HepG2 (cell line): ENCODE data around the gene MPHOSPH8. TPM values are rescaled to one million over a fixed set of nuclear protein-coding genes. Genes with fewer than 3 reads are reported as not detected.

ENCODE experiments used
- ATAC-seq: fragments of 200-7000 bp; cut with Tn5 transposase; 3 replicates; pipeline ENCODE4 v1.9.1; 2020; ENCODE audit warnings: mild to moderate bottlenecking, moderate library complexity
- Bru-seq: library from RNA; stranded (reverse); fragments of 400-500 nt; gene quantifications from one replicate; lab custom pipeline; 2021; lab: Mats Ljungman, UMichigan
- BruChase-seq, 2 experiments: library from RNA; stranded (reverse); fragments of 400-500 nt; gene quantifications; one replicate each; lab custom pipeline; 2021; lab: Mats Ljungman, UMichigan
- BruUV-seq: library from RNA; stranded (reverse); fragments of 400-500 nt; replicated peaks from 2 replicates; lab custom pipeline; 2021; lab: Mats Ljungman, UMichigan
- CTCF ChIA-PET: fragments of 300-600 bp; formaldehyde crosslinking; extraction: SDS; loops from one replicate; lab custom pipeline; 2021; ENCODE audit warnings: low total read pairs, inconsistent platforms, low intra/inter-chr PET ratio; lab: Yijun Ruan, JAX
- POLR2A ChIA-PET: fragments of 350-600 bp; sonication (Branson Sonifier 250); formaldehyde crosslinking; loops from one replicate; lab custom pipeline; 2020; ENCODE audit warnings: antibody characterized with exemption, inconsistent platforms; lab: Yijun Ruan, JAX
- DNase-seq: peaks from one replicate; pipeline ENCODE4 v3.0.0-alpha.2; 2015; ENCODE audit warnings: low spot score
- FAIRE-seq: peaks from 3 replicates; lab custom pipeline; 2011; peaks lifted over from hg19 to GRCh38; lab: Jason Lieb, UNC
- H2AFZ ChIP-seq: one replicate; pipeline ENCODE4 v1.6.1; 2011; ENCODE audit warnings: low read length, inconsistent platforms
- H3K27ac ChIP-seq: fragments of 300-600 bp; 3 replicates; pipeline ENCODE4 v1.8.0; 2011; ENCODE audit warnings: mixed run types, mild to moderate bottlenecking, mixed read lengths, low read length, inconsistent platforms; ENCODE audit not compliant: insufficient read depth; ENCODE audit errors: extremely low read length
- H3K27me3 ChIP-seq, 2 experiments: fragments of 200-600 bp in 1 of 2; 2 replicates in 1 of 2; 3 replicates in 1 of 2; pipeline versions ENCODE4 v1.6.0 to v1.8.0; 2011; ENCODE audit warnings: low read length in 2 of 2, mild to moderate bottlenecking in 2 of 2, moderate library complexity in 2 of 2, inconsistent platforms in 1 of 2; ENCODE audit not compliant: insufficient read depth in 2 of 2, control insufficient read depth in 1 of 2
- H3K36me3 ChIP-seq, 2 experiments: fragments of 200-600 bp in 1 of 2; replicated peaks in 1 of 2; 2 replicates in 1 of 2; 3 replicates in 1 of 2; pipeline versions ENCODE4 v1.5.1 to v1.8.0; 2011; ENCODE audit warnings: low read length in 2 of 2, inconsistent platforms in 1 of 2; ENCODE audit not compliant: insufficient read depth in 2 of 2, control insufficient read depth in 1 of 2
- H3K4me1 ChIP-seq: 2 replicates; pipeline ENCODE4 v1.5.1; 2012; ENCODE audit warnings: low read length, inconsistent platforms; ENCODE audit not compliant: insufficient read depth
- H3K4me2 ChIP-seq: 2 replicates; pipeline ENCODE4 v1.6.0; 2011; ENCODE audit warnings: low read depth, low read length, inconsistent platforms
- H3K4me3 ChIP-seq, 3 experiments: fragments of 200-600 bp in 1 of 3; sonication (generic), shearing (Covaris generic) in 1 of 3; replicated peaks in 1 of 3; 2 replicates each; pipeline ENCODE4 v1.5.1; 2011 to 2016; ENCODE audit warnings: low read length in 3 of 3, inconsistent platforms in 2 of 3, low read depth in 2 of 3, mild to moderate bottlenecking in 2 of 3, control low read depth in 1 of 3, mixed read lengths in 1 of 3; ENCODE audit not compliant: insufficient read depth in 1 of 3
- H3K79me2 ChIP-seq: one replicate; pipeline ENCODE4 v1.6.1; 2011; ENCODE audit warnings: low read length, inconsistent platforms; ENCODE audit not compliant: insufficient read depth
- H3K9ac ChIP-seq: 2 replicates; pipeline ENCODE4 v1.6.0; 2011; ENCODE audit warnings: mild to moderate bottlenecking, low read depth, low read length, inconsistent platforms; ENCODE audit not compliant: insufficient read depth
- H3K9me3 ChIP-seq: 2 replicates; pipeline ENCODE4 v1.5.1; 2012; ENCODE audit warnings: mild to moderate bottlenecking, low read length
- H4K20me1 ChIP-seq: 2 replicates; pipeline ENCODE4 v1.6.0; 2011; ENCODE audit warnings: inconsistent platforms, mild to moderate bottlenecking, low read length, moderate library complexity; ENCODE audit not compliant: insufficient read depth
- FLYWCH1 ChIP-seq: sonication (generic); formaldehyde crosslinking; IDR thresholded peaks from 2 replicates; pipeline ENCODE4 v1.8.1; 2023; ENCODE audit warnings: mild to moderate bottlenecking, missing genetic modification reagents
- FOXK1 ChIP-seq: sonication (generic); formaldehyde crosslinking; IDR thresholded peaks from 2 replicates; pipeline ENCODE4 v1.4.0; 2020; ENCODE audit warnings: low read depth, missing genetic modification reagents, borderline replicate concordance
- HOXA5 ChIP-seq: sonication (generic); formaldehyde crosslinking; IDR thresholded peaks from 2 replicates; pipeline ENCODE4 v1.4.0; 2020; ENCODE audit warnings: missing genetic modification reagents
- HOXA9 ChIP-seq: sonication (generic); formaldehyde crosslinking; IDR thresholded peaks from 2 replicates; pipeline ENCODE4 v1.8.1; 2022; ENCODE audit warnings: missing genetic modification reagents, mild to moderate bottlenecking, moderate library complexity, borderline replicate concordance
- MED8 ChIP-seq: sonication (generic); formaldehyde crosslinking; IDR thresholded peaks from 2 replicates; pipeline ENCODE4 v1.8.1; 2023; ENCODE audit warnings: mild to moderate bottlenecking, missing genetic modification reagents; ENCODE audit not compliant: insufficient replicate concordance
- MXI1 ChIP-seq: IDR thresholded peaks from 3 replicates; pipeline ENCODE4 v1.6.1; 2012; ENCODE audit warnings: low read depth, low read length, inconsistent platforms, borderline replicate concordance
- NR2C2 ChIP-seq: sonication (generic); formaldehyde crosslinking; IDR thresholded peaks from 2 replicates; pipeline ENCODE4 v1.4.0; 2020; ENCODE audit warnings: missing genetic modification reagents, mild to moderate bottlenecking, moderate library complexity, borderline replicate concordance
- NR3C1 ChIP-seq: sonication (generic); formaldehyde crosslinking; IDR thresholded peaks from 2 replicates; pipeline ENCODE4 v1.4.0; 2020; ENCODE audit warnings: missing genetic modification reagents
- POLR2G ChIP-seq: fragments of 200-400 bp; formaldehyde crosslinking; IDR thresholded peaks from 2 replicates; pipeline ENCODE4 v1.6.1; 2018; ENCODE audit warnings: mild to moderate bottlenecking, low read depth, low read length, moderate library complexity
- THAP11 ChIP-seq: IDR thresholded peaks from 2 replicates; pipeline ENCODE4 v1.6.1; 2016; ENCODE audit warnings: missing biosample characterization, missing genetic modification reagents
- ZBTB42 ChIP-seq: sonication (generic); formaldehyde crosslinking; IDR thresholded peaks from 2 replicates; pipeline ENCODE4 v1.5.0; 2020; ENCODE audit warnings: mild to moderate bottlenecking, missing genetic modification reagents
- ZNF790 ChIP-seq: sonication (generic); formaldehyde crosslinking; IDR thresholded peaks from 2 replicates; pipeline ENCODE4 v1.8.0; 2022; ENCODE audit warnings: missing genetic modification reagents, mild to moderate bottlenecking, borderline replicate concordance
- ZZZ3 ChIP-seq: sonication (generic); formaldehyde crosslinking; IDR thresholded peaks from 2 replicates; pipeline ENCODE4 v1.4.0; 2020; ENCODE audit warnings: missing genetic modification reagents, mild to moderate bottlenecking, borderline replicate concordance
- WGBS: methylation state at CpG from one replicate; pipeline ENCODE4 v1.1.6; 2017; ENCODE audit warnings: low lambda C conversion rate; 5-methylcytosine and 5-hydroxymethylcytosine counted together
- in situ Hi-C: cut with HindIII; loops from 2 replicates; pipeline ENCODE4 v1.10.0; 2017; ENCODE audit warnings: low pct_unique_long_range_greater_than_20kb; ENCODE audit not compliant: extremely low pct_ligation_motif_present
- intact Hi-C: fragments of 100-400 bp; cut with micrococcal nuclease; formaldehyde crosslinking; loops from one replicate; pipeline ENCODE4 v1.10.0; 2022; ENCODE audit not compliant: unreplicated experiment
- long read RNA-seq, 2 experiments: library from RNA in 1 of 2; library from polyadenylated mRNA in 1 of 2; stranded (forward) in 1 of 2; unstranded in 1 of 2; transcript quantifications; one replicate each; pipeline ENCODE4 v2.0.0, GENCODE V29; 2019 to 2022
- polyA minus RNA-seq, 3 experiments: library from RNA; depleted of rRNA, polyadenylated mRNA; stranded (reverse); fragments of >200 nt; gene quantifications; 2 replicates each; pipeline ENCODE4 v1.2.3, GENCODE V29; 2011; ENCODE audit warnings: low replicate concordance in 1 of 3
- polyA plus RNA-seq, 8 experiments: library from polyadenylated mRNA; depleted of rRNA in 3 of 8; stranded (reverse) in 7 of 8; unstranded in 1 of 8; fragments of >200 nt; fragmentation: Illumina TruSeq in 4 of 8; extraction: Trizol in 4 of 8; gene quantifications; 2 replicates each; pipeline versions ENCODE4 v1.2.1 to v1.2.3, GENCODE V29; 2011 to 2016; ENCODE audit warnings: low read depth in 4 of 8, missing spikeins in 1 of 8, mixed read lengths in 1 of 8; ENCODE audit not compliant: insufficient read depth in 1 of 8
- total RNA-seq, 5 experiments: library from RNA; depleted of rRNA; stranded (reverse); fragments of >200 nt; fragmentation: Illumina TruSeq; extraction: Trizol; gene quantifications; 2 replicates each; pipeline ENCODE4 v1.2.3, GENCODE V29; 2016; ENCODE audit warnings: low read depth in 1 of 5
- TF ChIP-seq, protein P1 (sequence below): IDR thresholded peaks from 2 replicates; pipeline ENCODE4 v1.6.1; 2016; ENCODE audit warnings: mild to moderate bottlenecking, missing biosample characterization, missing genetic modification reagents

Gene MPHOSPH8, protein sequence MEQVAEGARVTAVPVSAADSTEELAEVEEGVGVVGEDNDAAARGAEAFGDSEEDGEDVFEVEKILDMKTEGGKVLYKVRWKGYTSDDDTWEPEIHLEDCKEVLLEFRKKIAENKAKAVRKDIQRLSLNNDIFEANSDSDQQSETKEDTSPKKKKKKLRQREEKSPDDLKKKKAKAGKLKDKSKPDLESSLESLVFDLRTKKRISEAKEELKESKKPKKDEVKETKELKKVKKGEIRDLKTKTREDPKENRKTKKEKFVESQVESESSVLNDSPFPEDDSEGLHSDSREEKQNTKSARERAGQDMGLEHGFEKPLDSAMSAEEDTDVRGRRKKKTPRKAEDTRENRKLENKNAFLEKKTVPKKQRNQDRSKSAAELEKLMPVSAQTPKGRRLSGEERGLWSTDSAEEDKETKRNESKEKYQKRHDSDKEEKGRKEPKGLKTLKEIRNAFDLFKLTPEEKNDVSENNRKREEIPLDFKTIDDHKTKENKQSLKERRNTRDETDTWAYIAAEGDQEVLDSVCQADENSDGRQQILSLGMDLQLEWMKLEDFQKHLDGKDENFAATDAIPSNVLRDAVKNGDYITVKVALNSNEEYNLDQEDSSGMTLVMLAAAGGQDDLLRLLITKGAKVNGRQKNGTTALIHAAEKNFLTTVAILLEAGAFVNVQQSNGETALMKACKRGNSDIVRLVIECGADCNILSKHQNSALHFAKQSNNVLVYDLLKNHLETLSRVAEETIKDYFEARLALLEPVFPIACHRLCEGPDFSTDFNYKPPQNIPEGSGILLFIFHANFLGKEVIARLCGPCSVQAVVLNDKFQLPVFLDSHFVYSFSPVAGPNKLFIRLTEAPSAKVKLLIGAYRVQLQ
- total RNA-seq (2016; rRNA removed; fragmentation: Illumina TruSeq; extraction: Trizol) = 20.9 and 27.6 TPM in 2 replicates
- total RNA-seq (2016; cell fraction: cytosol; rRNA removed; fragmentation: Illumina TruSeq; extraction: Trizol; ENCODE audit: low read depth) = 5.8 and 6.9 TPM in 2 replicates
- 20.3 and 27.2 TPM in 2 replicates for total RNA-seq (2016; cell fraction: insoluble cytoplasmic fraction; rRNA removed; fragmentation: Illumina TruSeq; extraction: Trizol)
- 9.7 and 10.4 TPM in 2 replicates for total RNA-seq (2016; cell fraction: membrane; rRNA removed; fragmentation: Illumina TruSeq; extraction: Trizol)
- 18.4 and 21.3 TPM in 2 replicates for total RNA-seq (2016; cell fraction: nucleus; rRNA removed; fragmentation: Illumina TruSeq; extraction: Trizol)
- polyA plus RNA-seq (2011; rRNA removed) = 17.3 and 17.8 TPM in 2 replicates
- polyA plus RNA-seq (2011; cell fraction: cytosol; rRNA removed) = 6.9 and 9.8 TPM in 2 replicates
- 25.9 and 34.4 TPM in 2 replicates for polyA plus RNA-seq (2011; cell fraction: nucleus; rRNA removed)
- 26.5 and 26.8 TPM in 2 replicates for polyA plus RNA-seq (2012)
- polyA plus RNA-seq (2016; cell fraction: cytosol; fragmentation: Illumina TruSeq; extraction: Trizol; ENCODE audit: low read depth) = 1.7 and 2.0 TPM in 2 replicates
- polyA plus RNA-seq (2016; cell fraction: insoluble cytoplasmic fraction; fragmentation: Illumina TruSeq; extraction: Trizol; ENCODE audit: low read depth) = 26.1 and 27.7 TPM in 2 replicates
- polyA plus RNA-seq (2016; cell fraction: membrane; fragmentation: Illumina TruSeq; extraction: Trizol; ENCODE audit: low read depth) = 3.9 and 4.4 TPM in 2 replicates
- polyA plus RNA-seq (2016; cell fraction: nucleus; fragmentation: Illumina TruSeq; extraction: Trizol; ENCODE audit: insufficient read depth, low read depth) = 40.7 and 42.0 TPM in 2 replicates
- 3.8 and 8.2 TPM in 2 replicates for polyA minus RNA-seq (2011; rRNA and poly(A)+ RNA removed; ENCODE audit: low replicate concordance)
- polyA minus RNA-seq (2011; cell fraction: cytosol; rRNA and poly(A)+ RNA removed) = 4.9 and 8.0 TPM in 2 replicates
- 19.4 and 29.7 TPM in 2 replicates for polyA minus RNA-seq (2011; cell fraction: nucleus; rRNA and poly(A)+ RNA removed)
- Bru-seq, nascent RNA = percentile 77 among the genes with signal in this experiment
- percentile 84 among the genes with signal in this experiment for BruChase-seq, experiment 1, labeled RNA remaining after a 6-hour chase
- percentile 79 among the genes with signal in this experiment for BruChase-seq, experiment 2, labeled RNA remaining after a 2-hour chase
- long read RNA-seq, experiment 1, partial matches to known transcripts = 17 of 37 reads
- long read RNA-seq, experiment 1, other reads (novel, unspliced or antisense) = 20 of 37 reads
- long read RNA-seq, experiment 2, partial matches to known transcripts = 12 of 31 reads
- long read RNA-seq, experiment 2, other reads (novel, unspliced or antisense) = 19 of 31 reads

DNA sequence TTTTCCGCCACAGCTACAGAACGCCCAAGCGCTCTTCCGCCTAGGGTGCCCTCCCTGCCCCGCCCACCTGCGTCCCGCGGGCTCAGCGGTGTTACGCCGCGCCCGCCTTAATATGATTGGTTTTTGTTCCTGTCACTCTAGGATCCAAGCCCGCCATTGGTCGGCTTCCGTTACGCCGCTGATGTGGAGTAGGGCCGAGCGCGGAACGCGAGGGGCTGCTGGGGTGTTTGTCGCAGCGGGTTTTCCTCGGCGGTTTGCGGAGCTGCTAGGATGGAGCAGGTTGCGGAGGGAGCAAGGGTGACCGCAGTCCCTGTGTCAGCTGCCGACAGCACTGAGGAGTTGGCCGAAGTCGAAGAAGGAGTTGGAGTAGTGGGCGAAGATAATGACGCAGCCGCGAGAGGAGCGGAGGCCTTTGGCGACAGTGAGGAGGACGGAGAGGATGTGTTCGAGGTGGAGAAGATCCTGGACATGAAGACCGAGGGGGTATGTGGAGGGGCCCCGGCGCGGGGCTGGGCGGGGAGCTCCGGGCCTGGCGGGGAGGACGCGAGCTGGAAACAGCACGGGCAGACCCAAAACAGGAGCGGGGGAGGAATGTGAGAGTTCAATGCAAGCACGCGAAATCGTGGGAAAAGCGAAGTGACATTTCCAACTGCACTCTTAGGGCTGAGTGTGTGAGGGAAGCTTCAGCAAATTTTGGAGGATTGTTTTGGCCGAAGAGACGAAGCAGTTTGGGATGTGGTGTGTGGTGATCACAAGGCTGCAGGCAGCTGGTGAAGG is at the start of gene MPHOSPH8:
Gene MPHOSPH8 (plus strand): TSS at position 181 of the 777 bp plus-strand sequence. CDS start 90 bp downstream, at position 271.
- peak within 1 kb of the TSS; percentile 82 for H3K9ac ChIP-seq
- ChIA-PET CTCF (no interaction called here), POLR2A (interaction anchor here (0.5 to 2.3 kb wide), 10 partner anchors 10 to 925 kb away, joined by 3 to 14 read pairs (median 4); no protein-coding TSS in a partner anchor)
- in situ Hi-C loops (no loop called here), intact Hi-C loops (loop anchor here (1.0 to 5.0 kb wide), 2 partner anchors 31 to 46 kb away; no protein-coding TSS in a partner anchor)
- peak; percentile 4 for FAIRE-seq
- peak within 1 kb of the TSS; percentile 88 to 92 (median 88) for H3K4me3 ChIP-seq
- H3K27me3 ChIP-seq = peaks cover 0 to 4% of the 10 kb centered on the region in 2 experiments; a peak in 1 of 5 replicates
- peaks cover 30% of the 10 kb centered on the region for H3K4me1 ChIP-seq
- H3K79me2 ChIP-seq = peaks cover 40% of the 10 kb centered on the region
- peaks cover 3% of the 10 kb centered on the region; the same call in 1 of the 2 replicates for H4K20me1 ChIP-seq
- WGBS = under 1% methylated on average over 54 of the region's 58 CpGs
- peak within 1 kb of the TSS; percentile 89 for H3K4me2 ChIP-seq
- peak; percentile 88 for DNase-seq
- no peaks in the 10 kb centered on the region for H3K9me3 ChIP-seq
- H3K36me3 ChIP-seq = peaks cover 2 to 16% of the 10 kb centered on the region in 2 experiments; a peak in 2 of 5 replicates
- no TSS peak for BruUV-seq
- peak within 1 kb of the TSS; percentile 77 for H3K27ac ChIP-seq
- no peak within 1 kb of the TSS for H2AFZ ChIP-seq
- peak; percentile 98 for ATAC-seq
- TF ChIP-seq, protein P1, sequence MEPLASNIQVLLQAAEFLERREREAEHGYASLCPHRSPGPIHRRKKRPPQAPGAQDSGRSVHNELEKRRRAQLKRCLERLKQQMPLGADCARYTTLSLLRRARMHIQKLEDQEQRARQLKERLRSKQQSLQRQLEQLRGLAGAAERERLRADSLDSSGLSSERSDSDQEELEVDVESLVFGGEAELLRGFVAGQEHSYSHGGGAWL = peak; percentile 30; the same call in 1 of the 2 replicates
- TF ChIP-seq ZBTB42 (no peak), NR3C1 (CRISPR knock-in tag) (no peak), FLYWCH1 (CRISPR knock-in tag) (no peak), NR2C2 (CRISPR knock-in tag) (peak; percentile 94), ZZZ3 (peak; percentile 50; the same call in 1 of the 2 replicates), MXI1 (0 out of 3 replicates have a peak, but pooled peaks have one; percentile 2), HOXA9 (peak; percentile 71; the same call in 1 of the 2 replicates), POLR2G (peak; percentile 81; the same call in 1 of the 2 replicates), FOXK1 (CRISPR knock-in tag) (peak; percentile 78; the same call in 1 of the 2 replicates), MED8 (CRISPR knock-in tag) (no peak), HOXA5 (peak; percentile 32), ZNF790 (CRISPR knock-in tag) (peak; percentile 55; the same call in 1 of the 2 replicates), THAP11 (peak; percentile 68; the same call in 1 of the 2 replicates)
